MG63 (cell line): ENCODE results near the gene TBC1D16. TPM values are rescaled to one million over a fixed set of nuclear protein-coding genes. Genes with fewer than 3 reads are reported as not detected.
"Not testable (repeated sequence)": the region's sequence is repeated elsewhere in the genome, so short reads cannot be mapped to it uniquely, and the experiment has no call there.

Source experiments
- DNase-seq: peaks from one replicate; pipeline ENCODE4 v3.0.0-alpha.2; 2020
- H3K27me3 ChIP-seq: fragments of 250-450 bp; sonication (Bioruptor Pico); 2 replicates; pipeline ENCODE4 v1.5.1; 2020; ENCODE audit warnings: mild to moderate bottlenecking, moderate library complexity
- H3K36me3 ChIP-seq: fragments of 250-450 bp; sonication (Bioruptor Pico); 2 replicates; pipeline ENCODE4 v1.5.1; 2020; ENCODE audit warnings: mild to moderate bottlenecking, moderate library complexity
- H3K4me3 ChIP-seq: fragments of 250-450 bp; sonication (Bioruptor Pico); 2 replicates; pipeline ENCODE4 v1.5.1; 2020; ENCODE audit warnings: mild to moderate bottlenecking, moderate library complexity
- H3K9me3 ChIP-seq: fragments of 250-450 bp; sonication (Bioruptor Pico); 2 replicates; pipeline ENCODE4 v1.5.1; 2020; ENCODE audit warnings: mild to moderate bottlenecking, moderate library complexity
- total RNA-seq: library from RNA; depleted of rRNA; stranded (reverse); fragments of >200 nt; shearing (Covaris generic); gene quantifications from 2 replicates; pipeline ENCODE4 v1.2.3, GENCODE V29; 2014; ENCODE audit warnings: low replicate concordance

The TBC1D16 gene
- total RNA-seq, 1 experiment from 2014 or later = 15.0 TPM

GRCh38 chr17:80000981-80001775 is 34.5 kb downstream of the TBC1D16 start:
- Histone ChIP-seq H3K36me3 (peaks cover 3% of the 10 kb centered on the region; the same call in 1 of the 2 replicates), H3K4me3 (no peak overlapping the region), H3K27me3 (no peaks in the 10 kb centered on the region), H3K9me3 (no peaks in the 10 kb centered on the region)
- no peak for DNase-seq

DNA sequence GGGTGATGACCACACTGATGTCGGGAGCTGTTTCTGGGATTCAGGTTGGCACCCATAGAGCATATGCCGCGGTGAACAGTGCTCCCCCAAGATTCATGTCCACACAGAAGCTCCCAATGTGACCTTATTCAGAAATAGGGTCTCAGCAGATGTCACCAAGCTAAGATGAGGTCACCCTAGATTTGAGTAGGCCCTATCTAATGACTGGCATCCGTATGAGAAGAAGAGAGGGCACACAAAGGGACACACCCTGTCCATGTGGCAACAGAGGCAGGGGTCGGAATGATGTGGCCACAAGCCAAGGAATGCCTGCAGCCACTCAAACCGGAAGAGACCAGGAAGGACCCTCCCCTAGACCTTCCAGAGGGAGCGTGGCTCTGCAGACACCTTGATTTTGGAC is 35.5 kb downstream of the TBC1D16 start:
- H3K9me3 ChIP-seq = no peaks in the 10 kb centered on the region
- H3K4me3 ChIP-seq = no peak overlapping the region
- no peaks in the 10 kb centered on the region for H3K27me3 ChIP-seq
- H3K36me3 ChIP-seq = peaks cover under 1% of the 10 kb centered on the region; the same call in 1 of the 2 replicates
- DNase-seq = no peak

GRCh38 chr17:79997011-79997660 is 38.5 kb downstream of the TBC1D16 start:
- no peak overlapping the region for H3K4me3 ChIP-seq
- no peaks in the 10 kb centered on the region for H3K9me3 ChIP-seq
- H3K36me3 ChIP-seq = no peaks in the 10 kb centered on the region
- no peaks in the 10 kb centered on the region for H3K27me3 ChIP-seq
- DNase-seq = no peak

- DNase-seq = no peak
- H3K36me3 ChIP-seq = no peaks in the 10 kb centered on the region
- H3K9me3 ChIP-seq = no peaks in the 10 kb centered on the region
- no peak overlapping the region for H3K4me3 ChIP-seq
- H3K27me3 ChIP-seq = no peaks in the 10 kb centered on the region
Measured at GRCh38 chr17:79996291-79996690, 39.4 kb downstream of the TBC1D16 start.

DNA sequence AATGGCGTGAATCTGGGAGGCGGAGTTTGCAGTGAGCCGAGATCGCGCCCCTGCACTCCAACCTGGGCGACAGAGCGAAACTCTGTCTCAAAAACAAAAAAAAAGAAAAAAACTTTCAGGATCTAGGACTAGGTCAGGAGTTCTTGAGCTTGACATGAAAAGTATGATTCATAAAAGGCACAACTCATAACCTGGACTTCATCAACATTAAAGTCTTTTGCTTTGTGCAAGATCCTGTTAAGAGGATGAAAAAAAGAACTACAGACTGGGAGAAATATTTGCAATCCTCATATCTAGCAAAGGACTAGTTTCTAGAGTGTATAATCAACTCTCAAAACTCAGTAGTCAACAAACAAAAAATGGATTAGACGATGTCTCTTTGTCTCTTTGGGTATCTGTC is 40.0 kb downstream of the TBC1D16 start:
- H3K4me3 ChIP-seq = no peak overlapping the region
- no peaks in the 10 kb centered on the region for H3K36me3 ChIP-seq
- H3K9me3 ChIP-seq = no peaks in the 10 kb centered on the region
- H3K27me3 ChIP-seq = no peaks in the 10 kb centered on the region
- no peak for DNase-seq

GRCh38 chr17:79994602-79995001 is 41.1 kb downstream of the TBC1D16 start:
- Histone ChIP-seq H3K4me3 (no peak overlapping the region), H3K9me3 (no peaks in the 10 kb centered on the region), H3K27me3 (no peaks in the 10 kb centered on the region), H3K36me3 (no peaks in the 10 kb centered on the region)
- DNase-seq = no peak

DNA sequence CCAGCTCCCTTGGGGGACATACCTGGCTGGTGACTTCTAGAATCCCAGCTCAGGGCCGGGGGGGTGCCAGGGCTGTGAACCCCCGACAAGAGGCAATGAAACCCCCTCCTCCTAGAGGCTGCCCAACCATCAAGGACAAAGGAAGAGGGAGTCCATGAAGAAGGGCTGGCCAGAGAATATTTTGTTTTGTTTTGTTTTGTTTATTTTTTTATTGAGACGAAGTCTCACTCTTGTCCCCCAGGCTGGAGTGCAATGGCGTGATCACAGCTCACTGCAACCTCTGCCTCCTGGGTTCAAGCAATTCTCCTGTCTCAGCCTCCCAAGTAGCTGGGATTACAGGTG is 41.5 kb downstream of the TBC1D16 start:
- not testable (repeated sequence) for H3K36me3 ChIP-seq, H3K9me3 ChIP-seq, DNase-seq, H3K4me3 ChIP-seq, H3K27me3 ChIP-seq

DNA sequence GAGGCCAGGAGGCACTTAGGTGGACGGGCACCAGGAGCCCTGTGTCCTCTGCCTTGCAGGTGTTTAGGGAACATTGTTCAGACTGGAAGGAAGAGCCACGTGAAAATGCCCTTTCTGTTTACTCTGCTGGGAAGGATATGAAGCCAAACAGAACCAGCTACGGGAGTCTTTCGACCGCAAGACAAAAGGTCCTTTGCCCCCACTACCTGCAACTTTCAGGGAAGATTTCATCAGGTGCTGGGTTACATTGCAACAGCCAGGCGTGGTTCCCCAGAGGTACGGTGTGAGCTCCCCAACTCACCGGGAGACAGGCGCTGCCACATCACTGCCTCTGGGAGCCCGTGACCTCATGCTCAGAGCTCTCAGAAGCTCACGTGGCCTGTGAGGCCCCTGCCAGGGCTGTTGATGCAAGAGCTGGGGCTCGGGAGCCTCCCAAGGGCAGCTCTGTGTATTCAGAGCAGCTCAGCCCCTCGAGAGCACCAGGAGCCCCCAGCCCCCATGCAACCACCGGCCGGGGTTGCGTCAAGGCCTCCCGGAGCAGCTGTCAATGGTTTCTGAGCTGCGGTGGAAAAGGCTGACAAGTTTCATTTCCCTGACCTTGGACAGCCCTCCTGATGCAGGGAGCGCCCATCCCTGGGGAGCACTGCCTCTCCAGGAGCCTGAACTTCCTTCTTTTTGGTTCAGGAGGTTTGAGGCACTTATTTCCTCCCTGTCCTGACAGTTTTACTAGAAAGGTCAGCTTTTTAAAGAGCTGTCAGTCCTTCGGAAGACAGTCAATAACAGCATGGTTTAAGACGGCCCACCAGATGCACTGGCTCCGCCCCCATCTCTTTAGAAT is 42.1 kb downstream of the TBC1D16 start:
- no peaks in the 10 kb centered on the region for H3K36me3 ChIP-seq
- no peaks in the 10 kb centered on the region for H3K27me3 ChIP-seq
- H3K4me3 ChIP-seq = no peak overlapping the region
- no peak for DNase-seq
- no peaks in the 10 kb centered on the region for H3K9me3 ChIP-seq

DNA sequence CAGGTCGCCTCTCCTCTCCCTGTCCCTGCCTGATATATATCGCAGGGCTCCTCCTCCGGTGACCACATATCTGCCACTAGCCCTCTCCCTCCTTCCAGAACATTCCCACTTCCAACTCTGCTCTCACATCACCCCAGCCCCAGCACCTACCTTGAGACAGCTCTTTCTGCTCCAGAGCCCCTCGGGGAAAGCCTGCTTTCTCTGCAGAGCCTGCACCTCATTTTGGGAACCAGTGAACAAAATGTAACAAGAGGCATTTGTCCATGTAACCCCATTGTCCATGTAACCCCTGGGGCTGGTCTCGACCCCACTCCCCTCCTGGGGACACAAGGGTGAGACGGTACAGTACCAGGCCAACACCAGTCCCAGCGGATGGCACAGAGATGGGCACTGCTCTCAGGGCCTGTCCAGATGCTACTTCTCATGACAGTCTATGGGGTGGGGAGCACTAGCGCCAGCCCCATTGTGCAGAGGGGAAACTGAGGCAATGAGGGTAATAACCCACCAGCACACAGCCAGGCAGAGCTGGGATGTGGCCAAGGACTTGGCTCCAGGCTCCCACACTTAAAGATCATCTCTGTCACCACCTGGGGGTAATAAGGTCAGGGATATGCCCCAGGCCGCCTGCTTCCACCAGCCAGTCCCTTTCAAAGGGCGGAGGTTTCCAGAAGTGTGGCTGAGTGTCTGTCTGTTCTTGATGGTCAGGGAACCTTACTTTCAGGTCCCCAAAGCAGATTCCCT is 42.9 kb downstream of the TBC1D16 start:
- Histone ChIP-seq H3K36me3 (no peaks in the 10 kb centered on the region), H3K27me3 (no peaks in the 10 kb centered on the region), H3K4me3 (no peak overlapping the region), H3K9me3 (no peaks in the 10 kb centered on the region)
- no peak for DNase-seq

DNA sequence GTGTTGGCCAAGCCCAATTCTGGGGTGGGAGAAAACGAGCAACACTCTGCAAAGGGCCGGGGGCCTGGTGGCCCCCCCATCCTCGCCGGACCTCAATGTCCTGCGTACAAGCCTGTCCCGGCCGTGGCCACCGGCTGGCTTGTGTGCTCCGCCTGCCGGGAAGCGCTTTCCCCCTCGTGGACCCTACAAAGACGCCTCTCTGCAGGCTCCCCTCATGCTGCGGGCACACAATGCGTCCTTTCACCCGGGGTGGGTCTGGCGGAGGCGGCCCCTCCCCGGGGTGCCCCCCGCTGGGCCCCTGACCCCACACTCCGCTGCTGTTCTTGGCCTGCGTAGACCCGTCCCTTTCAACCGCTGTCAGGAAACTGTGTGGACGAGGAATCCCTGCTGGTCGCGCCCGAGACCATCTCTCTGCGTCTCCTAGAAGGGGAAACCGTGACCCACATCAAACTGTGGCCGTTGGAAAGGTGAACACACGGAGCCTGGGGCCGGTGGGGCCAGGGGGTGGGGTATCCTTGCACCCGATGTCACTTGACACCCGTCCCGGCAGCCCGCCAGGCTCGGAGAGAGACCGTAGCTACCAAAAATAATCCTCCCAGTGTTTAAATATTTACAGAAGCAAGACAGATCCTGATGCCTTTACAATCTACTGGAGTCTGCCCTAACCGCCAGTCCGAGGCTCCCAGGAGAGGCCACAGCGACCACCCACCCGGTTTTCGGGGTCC is 43.6 kb downstream of the TBC1D16 start:
- H3K36me3 ChIP-seq = no peaks in the 10 kb centered on the region
- H3K9me3 ChIP-seq = no peaks in the 10 kb centered on the region
- no peak for DNase-seq
- H3K4me3 ChIP-seq = no peak overlapping the region
- H3K27me3 ChIP-seq = no peaks in the 10 kb centered on the region

DNA sequence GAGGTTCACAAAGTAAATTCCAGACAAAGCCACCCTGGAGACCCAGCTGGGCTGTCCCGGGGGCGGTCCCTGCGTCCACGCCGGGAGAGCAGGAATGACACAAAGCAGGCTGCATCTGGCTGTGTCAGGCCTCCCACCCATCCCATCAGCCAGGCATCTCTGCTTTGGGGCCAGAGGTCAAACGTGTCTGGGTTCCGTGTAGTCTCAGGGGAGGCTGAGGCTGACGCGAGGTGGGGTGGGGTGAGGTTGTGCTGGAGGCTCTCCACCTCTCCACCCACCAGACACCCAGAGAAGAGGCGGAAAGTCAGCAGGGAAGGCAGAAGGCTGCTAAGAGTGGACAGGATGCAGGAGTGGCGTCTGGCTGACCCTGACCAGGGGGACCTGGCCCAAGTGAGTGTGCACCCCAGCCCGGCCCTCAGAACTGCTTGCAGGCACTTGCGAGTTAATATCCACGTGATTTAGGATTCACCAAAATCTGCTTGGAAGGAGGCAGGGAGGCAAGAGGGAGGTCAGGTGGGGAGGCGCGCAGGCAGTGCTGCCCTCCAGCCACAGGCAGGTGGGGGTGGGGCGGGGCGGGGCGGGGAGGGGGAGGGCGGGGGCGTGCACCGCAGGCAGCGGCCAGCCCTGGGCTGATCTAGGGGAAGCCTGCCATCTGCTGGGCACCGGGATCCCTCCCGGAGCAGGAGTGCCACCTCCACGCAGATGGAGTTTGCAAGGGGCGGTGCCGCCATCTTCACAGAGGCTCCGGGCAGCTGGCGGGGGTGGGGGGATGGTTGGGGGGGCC is 44.3 kb downstream of the TBC1D16 start:
- no peaks in the 10 kb centered on the region for H3K27me3 ChIP-seq
- H3K4me3 ChIP-seq = no peak overlapping the region
- DNase-seq = peak; percentile 84
- no peaks in the 10 kb centered on the region for H3K36me3 ChIP-seq
- H3K9me3 ChIP-seq = no peaks in the 10 kb centered on the region

DNA sequence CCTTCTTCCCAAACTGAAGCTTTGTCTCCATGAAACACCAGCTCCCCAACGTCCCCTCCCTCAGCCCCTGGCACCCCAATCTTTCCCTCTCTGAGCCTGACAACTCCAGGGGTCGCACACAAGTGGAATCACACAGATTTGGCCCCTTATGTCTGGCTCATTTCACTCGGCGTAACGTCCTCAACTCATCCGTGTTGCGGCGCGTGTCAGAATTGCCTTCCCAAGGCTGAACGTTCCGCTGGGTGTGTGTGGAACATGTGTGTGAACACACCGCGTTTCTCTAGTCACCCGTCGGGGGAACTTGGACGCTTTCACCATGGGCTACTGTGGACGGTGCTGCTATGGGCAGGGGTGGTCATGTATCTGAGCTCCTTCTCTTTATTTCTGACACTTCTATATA is 45.0 kb downstream of the TBC1D16 start:
- Histone ChIP-seq H3K36me3 (no peaks in the 10 kb centered on the region), H3K4me3 (no peak overlapping the region), H3K27me3 (no peaks in the 10 kb centered on the region), H3K9me3 (no peaks in the 10 kb centered on the region)
- no peak for DNase-seq

GRCh38 chr17:79990051-79990592 is 45.5 kb downstream of the TBC1D16 start:
- DNase-seq = no peak
- H3K36me3 ChIP-seq = no peaks in the 10 kb centered on the region
- no peaks in the 10 kb centered on the region for H3K9me3 ChIP-seq
- H3K27me3 ChIP-seq = no peaks in the 10 kb centered on the region
- H3K4me3 ChIP-seq = no peak overlapping the region

DNA sequence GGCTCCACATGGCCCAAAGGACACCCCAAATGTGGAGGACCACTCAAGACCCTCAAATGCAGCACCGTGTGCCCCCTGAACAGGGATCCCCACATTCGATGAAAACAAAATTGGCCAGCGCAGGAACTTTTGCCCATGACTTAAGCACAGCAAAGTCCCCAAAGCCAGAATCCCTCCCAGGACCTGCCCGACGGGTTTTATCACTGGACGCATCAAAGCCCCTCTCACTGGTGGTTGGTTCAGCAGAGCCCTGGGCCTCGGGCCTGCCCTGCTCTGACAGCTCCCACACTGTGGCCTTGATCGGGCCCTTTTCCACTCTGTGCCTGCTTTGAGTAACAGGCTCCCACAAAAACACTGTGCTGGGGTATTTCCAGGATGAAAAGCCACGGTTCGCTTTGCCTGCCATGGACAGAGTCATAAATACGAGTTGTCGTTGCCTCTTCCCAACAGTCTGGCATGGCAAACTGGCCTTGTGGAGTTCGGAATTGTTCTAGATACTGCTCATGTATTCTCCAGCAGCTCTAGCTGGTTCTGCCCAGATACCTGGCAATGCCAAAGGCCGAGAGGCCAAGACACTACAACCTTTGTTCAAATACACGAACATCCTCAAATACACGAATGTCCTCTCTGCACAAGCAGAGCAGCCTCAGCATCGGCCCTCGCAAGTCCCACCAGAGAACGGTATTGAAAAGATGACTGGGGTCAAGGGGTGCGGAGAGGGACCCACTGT is 46.4 kb downstream of the TBC1D16 start:
- DNase-seq = no peak
- no peak overlapping the region for H3K4me3 ChIP-seq
- no peaks in the 10 kb centered on the region for H3K27me3 ChIP-seq
- no peaks in the 10 kb centered on the region for H3K9me3 ChIP-seq
- H3K36me3 ChIP-seq = no peaks in the 10 kb centered on the region
